Tibial nerve (tissue), 4 donors: ENCODE measurements around the gene SIPA1L3. TPM values are rescaled to one million over a fixed set of nuclear protein-coding genes. Genes with fewer than 3 reads are reported as not detected.

Experiments
- DNase-seq, 2 donors: peaks; one replicate each; pipeline ENCODE4 v3.0.0-alpha.2; 2019; ENCODE audit warnings: low spot score in 2 of 2
- H3K27ac ChIP-seq, 4 donors: fragments of 200-600 bp; sonication (generic) in 3 of 4; one replicate each; pipeline ENCODE4 v1.5.1; 2017 to 2019; ENCODE audit warnings: mild to moderate bottlenecking in 1 of 4
- H3K27me3 ChIP-seq, 2 donors: fragments of 200-600 bp; sonication (generic) in 1 of 2; one replicate each; pipeline versions ENCODE4 v1.5.1 to v1.6.0; 2017 to 2019
- H3K36me3 ChIP-seq, 3 donors: fragments of 200-600 bp; sonication (generic); one replicate each; pipeline ENCODE4 v1.5.1; 2018 to 2019
- H3K4me1 ChIP-seq, 4 donors: fragments of 200-600 bp; sonication (generic) in 3 of 4; one replicate each; pipeline ENCODE4 v1.5.1; 2017 to 2019
- H3K4me3 ChIP-seq, 4 donors: fragments of 200-600 bp; sonication (generic) in 3 of 4; one replicate each; pipeline ENCODE4 v1.5.1; 2017 to 2019; ENCODE audit warnings: mild to moderate bottlenecking in 1 of 4, moderate library complexity in 1 of 4
- H3K9me3 ChIP-seq, 4 donors: fragments of 200-600 bp; sonication (generic) in 3 of 4; one replicate each; pipeline ENCODE4 v1.5.1; 2017 to 2019
- CTCF ChIP-seq, 5 experiments: fragments of 200-600 bp in 3 of 5; fragments of 450-650 bp in 2 of 5; sonication (generic) in 3 of 5; IDR thresholded peaks; one replicate each; pipeline ENCODE4 v1.5.1; 2016 to 2019; ENCODE audit warnings: antibody characterized with exemption in 5 of 5, mild to moderate bottlenecking in 3 of 5, moderate library complexity in 2 of 5
- EP300 ChIP-seq, 2 donors: sonication (generic); formaldehyde crosslinking; IDR thresholded peaks; one replicate each; pipeline ENCODE4 v1.6.1; 2017; ENCODE audit warnings: antibody characterized with exemption in 2 of 2, mild to moderate bottlenecking in 1 of 2
- POLR2A ChIP-seq, 2 donors: fragments of 450-650 bp; IDR thresholded peaks; one replicate each; pipeline ENCODE4 v1.6.1; 2017; ENCODE audit warnings: antibody characterized with exemption in 2 of 2, mild to moderate bottlenecking in 2 of 2, moderate library complexity in 2 of 2
- WGBS, 2 donors: methylation state at CpG; one replicate each; pipeline ENCODE4 v1.1.5; 2018; 5-methylcytosine and 5-hydroxymethylcytosine counted together
- total RNA-seq, 4 donors: library from RNA; depleted of rRNA; stranded (reverse); fragments of >200 nt; gene quantifications; one replicate each; pipeline ENCODE4 v1.1.0, GENCODE V29; 2016

The SIPA1L3 gene
- total RNA-seq, 4 donors from 2014 or later: 8.3 to 43.9 (median 17.0) TPM

- TF ChIP-seq POLR2A (IDR thresholded peaks at IDR 0.05) (no peak), CTCF (IDR thresholded peaks at IDR 0.05) (no peak), EP300 (IDR thresholded peaks at IDR 0.05) (no peak)
- no peak for DNase-seq
- Histone ChIP-seq H3K27ac (no peak overlapping the region), H3K27me3 (no peaks in the 10 kb centered on the region), H3K36me3 (peaks cover 0 to 61% (median 7%) of the 10 kb centered on the region in 3 donors), H3K9me3 (peaks cover 0 to 12% (median 0%) of the 10 kb centered on the region in 4 donors), H3K4me1 (no peaks in the 10 kb centered on the region), H3K4me3 (no peak overlapping the region)
- WGBS, 2 donors: 88 to 92% methylated on average over 9 of the region's 9 CpGs
Observed at GRCh38 chr19:38125238-38125637, 218.2 kb downstream of the SIPA1L3 start.

GRCh38 chr19:38130399-38130798 is 223.4 kb downstream of the SIPA1L3 start:
- Histone ChIP-seq H3K4me3 (no peak overlapping the region), H3K27ac (no peak overlapping the region), H3K4me1 (no peaks in the 10 kb centered on the region), H3K36me3 (peaks cover 0 to 56% (median 0%) of the 10 kb centered on the region in 3 donors), H3K27me3 (no peaks in the 10 kb centered on the region), H3K9me3 (no peaks in the 10 kb centered on the region)
- 95 to 96% methylated on average over 15 to 22 of the region's 25 CpGs for WGBS, 2 donors
- TF ChIP-seq EP300 (IDR thresholded peaks at IDR 0.05): no peak
- TF ChIP-seq POLR2A (IDR thresholded peaks at IDR 0.05): no peak
- no peak for TF ChIP-seq CTCF (IDR thresholded peaks at IDR 0.05)
- DNase-seq: no peak

- peaks cover 0 to 42% (median 0%) of the 10 kb centered on the region in 3 donors for H3K36me3 ChIP-seq
- no peaks in the 10 kb centered on the region for H3K4me1 ChIP-seq
- H3K4me3 ChIP-seq: no peak overlapping the region
- WGBS, 2 donors: 92 to 95% methylated on average over 6 of the region's 6 CpGs
- H3K27ac ChIP-seq: no peak overlapping the region
- no peaks in the 10 kb centered on the region for H3K9me3 ChIP-seq
- no peaks in the 10 kb centered on the region for H3K27me3 ChIP-seq
- no peak for TF ChIP-seq EP300 (IDR thresholded peaks at IDR 0.05)
- no peak for TF ChIP-seq POLR2A (IDR thresholded peaks at IDR 0.05)
- no peak for TF ChIP-seq CTCF (IDR thresholded peaks at IDR 0.05)
- DNase-seq: no peak
Observed at GRCh38 chr19:38132781-38133180, 225.8 kb downstream of the SIPA1L3 start.

GRCh38 chr19:38133319-38133718 is 226.3 kb downstream of the SIPA1L3 start:
- H3K4me1 ChIP-seq: no peaks in the 10 kb centered on the region
- WGBS, 2 donors: 63 to 82% methylated on average over 3 of the region's 3 CpGs
- no peak overlapping the region for H3K27ac ChIP-seq
- H3K36me3 ChIP-seq: peaks cover 0 to 44% (median 0%) of the 10 kb centered on the region in 3 donors
- TF ChIP-seq CTCF (IDR thresholded peaks at IDR 0.05) (no peak), EP300 (IDR thresholded peaks at IDR 0.05) (no peak), POLR2A (IDR thresholded peaks at IDR 0.05) (no peak)
- no peak for DNase-seq
- no peaks in the 10 kb centered on the region for H3K27me3 ChIP-seq
- no peaks in the 10 kb centered on the region for H3K9me3 ChIP-seq
- no peak overlapping the region for H3K4me3 ChIP-seq

- Histone ChIP-seq H3K27me3 (no peaks in the 10 kb centered on the region), H3K4me1 (no peaks in the 10 kb centered on the region), H3K4me3 (no peak overlapping the region), H3K36me3 (peaks cover 0 to 37% (median 0%) of the 10 kb centered on the region in 3 donors), H3K27ac (no peak overlapping the region), H3K9me3 (no peaks in the 10 kb centered on the region)
- peak in 4 of 5 experiments; percentile 12 to 28 (median 16) for TF ChIP-seq CTCF (IDR thresholded peaks at IDR 0.05)
- no peak for TF ChIP-seq EP300 (IDR thresholded peaks at IDR 0.05)
- no peak for DNase-seq
- 69 to 74% methylated on average over 14 of the region's 14 CpGs for WGBS, 2 donors
Observed at GRCh38 chr19:38134540-38135149, 227.6 kb downstream of the SIPA1L3 start.
